Heart right ventricle (tissue), 16 donors: ENCODE data around the gene TCEAL8. TPM values are rescaled to one million over a fixed set of nuclear protein-coding genes. Genes with fewer than 3 reads are reported as not detected.

Experiments
- ATAC-seq, 8 donors: fragments of 200-7000 bp; cut with Tn5 transposase; one replicate each; pipeline ENCODE4 v1.9.1; 2020; ENCODE audit warnings: mild to moderate bottlenecking in 8 of 8, moderate library complexity in 8 of 8, moderate number of reproducible peaks in 1 of 8
- DNase-seq, 2 donors: peaks; one replicate each; pipeline ENCODE4 v3.0.0-alpha.2; 2020
- H3K27ac ChIP-seq, 10 donors: fragments of 200-600 bp; sonication (generic) in 2 of 10; one replicate each; pipeline versions ENCODE4 v1.5.0 to v1.8.0; 2020 to 2022; ENCODE audit warnings: mild to moderate bottlenecking in 3 of 10
- H3K27me3 ChIP-seq, 7 donors: fragments of 200-600 bp; one replicate each; pipeline ENCODE4 v1.8.0; 2021 to 2022; ENCODE audit warnings: mild to moderate bottlenecking in 2 of 7
- H3K36me3 ChIP-seq, 9 donors: fragments of 200-600 bp; sonication (generic) in 1 of 9; one replicate each; pipeline versions ENCODE4 v1.5.0 to v1.8.0; 2020 to 2022; ENCODE audit warnings: mild to moderate bottlenecking in 2 of 9
- H3K4me1 ChIP-seq, 9 donors: fragments of 200-600 bp; sonication (generic) in 1 of 9; one replicate each; pipeline versions ENCODE4 v1.5.0 to v1.8.0; 2020 to 2022; ENCODE audit warnings: mild to moderate bottlenecking in 4 of 9
- H3K4me3 ChIP-seq, 10 donors: fragments of 200-600 bp; sonication (generic) in 2 of 10; one replicate each; pipeline versions ENCODE4 v1.5.0 to v1.8.0; 2020 to 2022; ENCODE audit warnings: mild to moderate bottlenecking in 7 of 10, moderate library complexity in 2 of 10
- H3K9me3 ChIP-seq, 11 donors: fragments of 200-600 bp in 10 of 11; sonication (generic) in 2 of 11; one replicate each; pipeline versions ENCODE4 v1.5.0 to v1.8.0; 2013 to 2022; ENCODE audit warnings: mild to moderate bottlenecking in 2 of 11, control low read depth in 1 of 11, moderate library complexity in 1 of 11
- CTCF ChIP-seq, 9 donors: fragments of 200-600 bp; sonication (generic) in 2 of 9; IDR thresholded peaks; one replicate each; pipeline versions ENCODE4 v1.5.0 to v1.8.0; 2021 to 2022; ENCODE audit warnings: antibody characterized with exemption in 9 of 9, mild to moderate bottlenecking in 5 of 9, moderate library complexity in 1 of 9
- WGBS, 2 donors: extraction: QIAGEN DNeasy Blood & Tissue Kit; methylation state at CpG; one replicate each; pipeline ENCODE4 v1.1.7; 2013; ENCODE audit warnings: inconsistent platforms in 1 of 2; 5-methylcytosine and 5-hydroxymethylcytosine counted together
- intact Hi-C, 10 donors: fragments of 100-400 bp; cut with DNase I; formaldehyde crosslinking; loops; one replicate each; pipeline versions ENCODE4 v1.11.1 to v1.14.2; 2022
- long read RNA-seq, 3 donors: library from polyadenylated mRNA; unstranded; transcript quantifications; one replicate each; pipeline ENCODE4 v2.0.0, GENCODE V29; 2020 to 2021
- polyA plus RNA-seq, 2 donors: library from polyadenylated mRNA; stranded (reverse); fragments of 200-250 nt; gene quantifications; one replicate each; pipeline ENCODE4 v1.2.3, GENCODE V29; 2013
- total RNA-seq, 10 donors: library from RNA; stranded (reverse); fragmentation: NEBNext Ultra II Directional in 3 of 10; extraction: Animal tissue kit (Norgen Biotek cat#: 25700) in 3 of 10; gene quantifications; one replicate each; pipeline versions ENCODE4 v1.2.1 to v1.2.4, GENCODE V29; 2021 to 2023
- donor health status: Arrhythmogenic right ventricular cardiomyopathy.
- donor health status: ischemic (EF 13 %, LVEDD 7.1; RV severe dilation, severe dysfunction).
- donor health status: healthy with polysubstance abuse.
- donor health status: DM: no; HTN: yes; CAD: no.
- donor health status: DM: no; HTN: no; CAD: no.
- donor health status: ischemic (EF 25% LVEDD 6.9; RV normal size, moderate dysfunction).
- donor health status: ischemic (EF 25% LVEDD 5.7; RV mildly dilated, moderate dysfunction).
- donor health status: healthy.
- donor health status: DM: yes; HTN: yes; CAD: no.
- donor health status: Ischemic cardiomyopathy.
- donor health status: ischemic (EF 35%, LVEDD 5.7; RV mildly dilated, moderate dysfunction).
- donor health status: nonischemic (EF 11% LVEDD 7.7; RV severe dilation, severe dysfunction).
- donor health status: DM: yes; HTN: yes; CAD: no.
- donor health status: PGD.
- donor health status: ischemic (EF 29% LVEDD 5.4; RV normal size, mild dysfunction).
- donor health status: nonischemic (EF 23%, LVEDD 6.1; RV moderate dilation, normal function).

The TCEAL8 gene
- total RNA-seq (10 to 100 TPM; 39.2 to 56.6 (median 51.9) TPM), polyA plus RNA-seq (10 to 100 TPM; 39.6 to 45.0 TPM)
- long read RNA-seq, donor 1, transcript TCEAL8-202 (3 exons, 1,222 nt), result major isoform, 12 of 22 reads
- long read RNA-seq, donor 1, partial matches to known transcripts, result 2 of 22 reads
- long read RNA-seq, donor 1, other reads (novel, unspliced or antisense), result 5 of 22 reads
- long read RNA-seq, donor 2, transcript TCEAL8-202 (3 exons, 1,222 nt), result major isoform, 15 of 29 reads
- long read RNA-seq, donor 2, partial matches to known transcripts, result 6 of 29 reads
- long read RNA-seq, donor 2, other reads (novel, unspliced or antisense), result 6 of 29 reads
- long read RNA-seq, donor 3, transcript TCEAL8-201 (2 exons, 1,131 nt), result minor isoform, 9 of 33 reads
- long read RNA-seq, donor 3, transcript TCEAL8-202 (3 exons, 1,222 nt), result major isoform, 24 of 33 reads
- long read RNA-seq, donor 3, partial matches to known transcripts, result 0 of 33 reads
- long read RNA-seq, donor 3, other reads (novel, unspliced or antisense), result 0 of 33 reads

- 0 to 1% methylated on average over 22 of the region's 22 CpGs for WGBS, 2 donors
- ATAC-seq (peak; percentile 94 to 99 (median 97)), DNase-seq (peak; percentile 72 to 84)
- no peak for TF ChIP-seq CTCF (IDR thresholded peaks at IDR 0.05)
- H3K9me3 ChIP-seq, result no peaks in the 10 kb centered on the region
- intact Hi-C loops, result loop anchor here in 5 of 10 donors (5.0 to 10.0 kb wide), 3 partner anchors 38 to 80 kb away; partner anchors contain the start of genes BEX4 (in 4 of the 5) and TCEAL7 (in 1 of the 5)
- H3K27me3 ChIP-seq, result peaks cover 0 to 36% (median 0%) of the 10 kb centered on the region in 7 donors
- H3K4me1 ChIP-seq, result peaks cover 0 to 21% (median 11%) of the 10 kb centered on the region in 9 donors
- peaks cover 0 to 19% (median 0%) of the 10 kb centered on the region in 9 donors for H3K36me3 ChIP-seq
- H3K27ac ChIP-seq, result peak within 1 kb of the TSS; percentile 70 to 92 (median 86)
- H3K4me3 ChIP-seq, result peak within 1 kb of the TSS; percentile 41 to 84 (median 68)
These were observed at the start of gene TCEAL8 for GRCh38 chrX:103254921-103255493. Gene TCEAL8, minus strand, starts transcription at chrX:103255155. Its CDS starts 1,176 bp downstream, at chrX:103253979.

GRCh38 chrX:103304705-103305104, 49.8 kb upstream of the TCEAL8 start:
- no peak for TF ChIP-seq CTCF (IDR thresholded peaks at IDR 0.05)
- Histone ChIP-seq H3K27ac (no peak overlapping the region), H3K27me3 (peaks cover 0 to 44% (median 0%) of the 10 kb centered on the region in 7 donors), H3K9me3 (no peaks in the 10 kb centered on the region), H3K4me3 (no peak overlapping the region), H3K4me1 (no peaks in the 10 kb centered on the region), H3K36me3 (no peaks in the 10 kb centered on the region)
- ATAC-seq, result no peak
- no peak for DNase-seq
- intact Hi-C loops, result no loop called here

GRCh38 chrX:103293118-103293517, 38.2 kb upstream of the TCEAL8 start:
- ATAC-seq (no peak), DNase-seq (no peak)
- Histone ChIP-seq H3K27me3 (peaks cover 0 to 13% (median 0%) of the 10 kb centered on the region in 7 donors), H3K9me3 (peaks cover 0 to 8% (median 0%) of the 10 kb centered on the region in 11 donors), H3K27ac (no peak overlapping the region), H3K4me1 (no peaks in the 10 kb centered on the region), H3K36me3 (no peaks in the 10 kb centered on the region), H3K4me3 (no peak overlapping the region)
- intact Hi-C loops, result no loop called here
- TF ChIP-seq CTCF (IDR thresholded peaks at IDR 0.05), result no peak
- WGBS, 2 donors, result 86 to 87% methylated on average over 2 of the region's 2 CpGs

- no peaks in the 10 kb centered on the region for H3K9me3 ChIP-seq
- DNase-seq, result no peak
- no peak overlapping the region for H3K4me3 ChIP-seq
- intact Hi-C loops, result no loop called here
- WGBS, 2 donors, result 90 to 93% methylated on average over 1 of the region's 1 CpG
- H3K27me3 ChIP-seq, result peaks cover 0 to 68% (median 3%) of the 10 kb centered on the region in 7 donors
- no peaks in the 10 kb centered on the region for H3K4me1 ChIP-seq
- TF ChIP-seq CTCF (IDR thresholded peaks at IDR 0.05), result no peak
- no peak overlapping the region for H3K27ac ChIP-seq
- ATAC-seq, result no peak
- H3K36me3 ChIP-seq, result no peaks in the 10 kb centered on the region
These were observed 24.7 kb upstream of the TCEAL8 start for GRCh38 chrX:103279624-103280023.
